Osteoblast (primary cell): ENCODE data around the gene PARD3. TPM values are rescaled to one million over a fixed set of nuclear protein-coding genes. Genes with fewer than 3 reads are reported as not detected.

ENCODE experiments used
- DNase-seq: peaks from one replicate; pipeline ENCODE4 v3.0.0; 2011; ENCODE audit warnings: low spot score, mixed read lengths; ENCODE audit not compliant: insufficient read length; ENCODE audit errors: missing footprints
- H2AFZ ChIP-seq: 2 replicates; pipeline ENCODE4 v1.6.0; 2011; ENCODE audit warnings: mild to moderate bottlenecking, low read length
- H3K27ac ChIP-seq: 2 replicates; pipeline ENCODE4 v1.5.1; 2011; ENCODE audit warnings: mild to moderate bottlenecking, low read depth, low read length, moderate library complexity
- H3K27me3 ChIP-seq: 2 replicates; pipeline ENCODE4 v1.6.0; 2012; ENCODE audit warnings: mild to moderate bottlenecking, control low read depth, inconsistent platforms, low read length, moderate library complexity; ENCODE audit not compliant: insufficient read depth
- H3K36me3 ChIP-seq: 2 replicates; pipeline ENCODE4 v1.5.1; 2011; ENCODE audit warnings: mild to moderate bottlenecking, low read length, control low read depth, moderate library complexity; ENCODE audit not compliant: insufficient read depth
- H3K4me1 ChIP-seq: 2 replicates; pipeline ENCODE4 v1.5.1; 2011; ENCODE audit warnings: mild to moderate bottlenecking, low read length, control low read depth, moderate library complexity; ENCODE audit not compliant: insufficient read depth
- H3K4me2 ChIP-seq: 2 replicates; pipeline ENCODE4 v1.6.0; 2011; ENCODE audit warnings: mild to moderate bottlenecking, low read length; ENCODE audit not compliant: insufficient read depth
- H3K4me3 ChIP-seq: fragments of 200-600 bp; sonication (generic); 3 replicates; pipeline ENCODE4 v1.5.1; 2012; ENCODE audit warnings: mild to moderate bottlenecking, low read length, inconsistent platforms; ENCODE audit not compliant: insufficient read depth
- H3K79me2 ChIP-seq: 2 replicates; pipeline ENCODE4 v1.6.0; 2012; ENCODE audit warnings: mild to moderate bottlenecking, low read length, control low read depth, inconsistent platforms; ENCODE audit not compliant: insufficient read depth
- H3K9me3 ChIP-seq: 2 replicates; pipeline ENCODE4 v1.5.1; 2011; ENCODE audit warnings: low read depth, low read length, control low read depth
- H4K20me1 ChIP-seq: 2 replicates; pipeline ENCODE4 v1.6.0; 2012; ENCODE audit warnings: mild to moderate bottlenecking, low read length, control low read depth; ENCODE audit not compliant: insufficient read depth
- total RNA-seq: library from RNA; depleted of rRNA; stranded (reverse); fragments of >200 nt; gene quantifications from 2 replicates; pipeline ENCODE4 v1.2.3, GENCODE V29; 2012
- TF ChIP-seq, protein P1 (sequence below): IDR thresholded peaks from 2 replicates; pipeline ENCODE4 v1.5.1; 2011; ENCODE audit warnings: mild to moderate bottlenecking, low read depth, low read length, moderate library complexity; ENCODE audit errors: extremely low read depth

Gene PARD3
- total RNA-seq, 1 donor = 71.7 TPM

DNA sequence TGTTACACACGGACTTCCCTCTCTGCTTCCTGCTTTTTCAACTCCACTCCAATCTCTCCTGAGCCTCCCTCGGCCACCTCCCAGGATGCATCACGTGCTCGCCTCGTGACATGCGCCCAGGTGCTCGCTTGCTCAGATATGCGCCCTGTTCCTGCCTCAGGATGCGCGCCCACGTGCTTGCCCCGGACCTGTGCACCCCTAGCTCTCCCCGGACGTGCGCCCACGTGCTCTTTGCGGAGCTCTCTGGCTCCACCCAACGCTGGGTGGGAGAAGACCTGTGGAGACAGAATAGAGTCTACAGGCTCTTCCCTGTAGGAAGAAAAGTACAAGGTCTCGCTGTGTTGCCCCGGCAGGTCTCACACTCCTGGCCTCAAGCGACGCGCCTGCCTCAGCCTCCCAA lies 23.1 kb downstream of the PARD3 start:
- no peak overlapping the region for H3K4me3 ChIP-seq
- H3K9me3 ChIP-seq = no peaks in the 10 kb centered on the region
- no peaks in the 10 kb centered on the region for H3K27me3 ChIP-seq
- peaks cover 5% of the 10 kb centered on the region for H3K4me1 ChIP-seq
- H3K79me2 ChIP-seq = peaks cover 54% of the 10 kb centered on the region
- no peak overlapping the region for H3K27ac ChIP-seq
- DNase-seq = no peak
- TF ChIP-seq, protein P1, sequence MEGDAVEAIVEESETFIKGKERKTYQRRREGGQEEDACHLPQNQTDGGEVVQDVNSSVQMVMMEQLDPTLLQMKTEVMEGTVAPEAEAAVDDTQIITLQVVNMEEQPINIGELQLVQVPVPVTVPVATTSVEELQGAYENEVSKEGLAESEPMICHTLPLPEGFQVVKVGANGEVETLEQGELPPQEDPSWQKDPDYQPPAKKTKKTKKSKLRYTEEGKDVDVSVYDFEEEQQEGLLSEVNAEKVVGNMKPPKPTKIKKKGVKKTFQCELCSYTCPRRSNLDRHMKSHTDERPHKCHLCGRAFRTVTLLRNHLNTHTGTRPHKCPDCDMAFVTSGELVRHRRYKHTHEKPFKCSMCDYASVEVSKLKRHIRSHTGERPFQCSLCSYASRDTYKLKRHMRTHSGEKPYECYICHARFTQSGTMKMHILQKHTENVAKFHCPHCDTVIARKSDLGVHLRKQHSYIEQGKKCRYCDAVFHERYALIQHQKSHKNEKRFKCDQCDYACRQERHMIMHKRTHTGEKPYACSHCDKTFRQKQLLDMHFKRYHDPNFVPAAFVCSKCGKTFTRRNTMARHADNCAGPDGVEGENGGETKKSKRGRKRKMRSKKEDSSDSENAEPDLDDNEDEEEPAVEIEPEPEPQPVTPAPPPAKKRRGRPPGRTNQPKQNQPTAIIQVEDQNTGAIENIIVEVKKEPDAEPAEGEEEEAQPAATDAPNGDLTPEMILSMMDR = no peak
- H2AFZ ChIP-seq = no peak overlapping the region
- H3K36me3 ChIP-seq = no peaks in the 10 kb centered on the region
- H4K20me1 ChIP-seq = peaks cover 37% of the 10 kb centered on the region
- no peak overlapping the region for H3K4me2 ChIP-seq

DNA sequence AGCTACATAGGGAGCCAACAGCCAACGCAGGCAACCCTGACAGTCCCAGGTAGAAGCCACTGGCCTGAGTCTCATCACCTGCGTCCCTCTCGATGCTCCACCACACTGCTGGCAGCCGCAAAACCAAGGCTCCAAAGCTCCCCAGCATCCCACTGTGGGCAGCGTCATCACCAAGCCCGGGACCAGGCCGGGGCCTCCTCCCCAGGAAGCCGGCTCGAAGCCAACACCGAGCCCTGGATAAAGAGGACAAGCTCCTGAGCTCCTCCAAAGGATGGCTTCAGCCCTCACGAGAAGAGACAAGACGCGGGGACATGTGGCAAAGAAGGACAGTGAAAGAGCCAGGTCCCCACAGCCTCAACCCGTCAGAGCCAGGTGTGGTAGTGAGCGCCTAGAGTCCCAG lies 23.9 kb downstream of the PARD3 start:
- Histone ChIP-seq H3K4me3 (no peak overlapping the region), H3K9me3 (no peaks in the 10 kb centered on the region), H3K4me1 (peaks cover 5% of the 10 kb centered on the region), H3K27me3 (no peaks in the 10 kb centered on the region), H3K27ac (no peak overlapping the region), H4K20me1 (peaks cover 42% of the 10 kb centered on the region), H3K4me2 (no peak overlapping the region), H3K36me3 (no peaks in the 10 kb centered on the region), H3K79me2 (peaks cover 54% of the 10 kb centered on the region), H2AFZ (no peak overlapping the region)
- no peak for DNase-seq
- TF ChIP-seq, protein P1 = no peak

DNA sequence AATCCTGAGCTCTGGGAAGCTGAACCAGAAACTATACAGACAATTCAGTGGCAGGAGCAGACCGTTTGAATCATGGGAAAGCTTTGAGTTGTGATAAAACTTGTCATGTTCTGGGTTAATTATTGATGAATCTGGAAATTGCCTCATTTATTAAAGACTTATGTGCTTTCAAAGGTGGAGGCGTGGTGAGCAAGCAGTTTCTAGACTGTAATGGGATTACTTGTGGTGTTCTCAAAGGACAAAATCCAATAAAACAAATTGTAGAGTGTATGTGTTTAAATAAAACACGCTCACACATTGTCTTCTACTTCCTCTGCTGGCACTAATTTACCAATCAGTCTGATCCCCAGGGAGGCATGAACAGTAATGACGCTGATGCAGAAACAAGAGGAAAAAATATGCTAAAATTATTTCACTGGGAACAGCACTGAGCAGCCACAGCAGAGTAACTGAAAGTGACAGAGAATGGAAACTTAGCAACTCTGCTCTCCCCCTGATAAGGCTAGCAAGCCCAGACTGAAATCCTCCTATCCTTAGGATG lies 25.1 kb downstream of the PARD3 start:
- Histone ChIP-seq H2AFZ (no peak overlapping the region), H3K4me1 (peaks cover 5% of the 10 kb centered on the region), H3K4me3 (no peak overlapping the region), H4K20me1 (peaks cover 50% of the 10 kb centered on the region), H3K27ac (no peak overlapping the region), H3K36me3 (no peaks in the 10 kb centered on the region), H3K79me2 (peaks cover 56% of the 10 kb centered on the region), H3K27me3 (no peaks in the 10 kb centered on the region), H3K9me3 (no peaks in the 10 kb centered on the region), H3K4me2 (no peak overlapping the region)
- TF ChIP-seq, protein P1 = no peak
- no peak for DNase-seq

DNA sequence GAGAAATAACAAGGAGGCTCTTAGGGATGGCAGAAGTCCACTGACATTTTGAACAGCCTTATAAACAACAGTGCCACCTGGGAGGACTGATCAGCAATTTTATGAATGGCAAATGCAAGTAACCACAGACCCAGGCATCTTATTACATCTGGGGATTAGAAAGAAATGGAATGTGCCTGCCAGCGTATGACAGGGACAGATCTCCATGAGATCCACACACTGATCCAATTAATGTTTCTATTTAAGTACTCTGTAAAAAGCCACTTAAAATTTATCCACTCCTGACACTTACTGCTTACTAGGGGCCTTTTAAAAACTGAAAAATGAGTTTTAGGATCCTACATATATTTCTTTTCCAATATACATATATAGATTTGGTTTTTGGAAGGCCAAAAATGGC lies 28.6 kb downstream of the PARD3 start:
- Histone ChIP-seq H3K79me2 (peaks cover 43% of the 10 kb centered on the region), H3K4me2 (no peak overlapping the region), H3K27me3 (no peaks in the 10 kb centered on the region), H3K4me3 (no peak overlapping the region), H3K36me3 (no peaks in the 10 kb centered on the region), H3K27ac (no peak overlapping the region), H4K20me1 (peaks cover 40% of the 10 kb centered on the region), H3K9me3 (no peaks in the 10 kb centered on the region), H2AFZ (no peak overlapping the region), H3K4me1 (peaks cover 11% of the 10 kb centered on the region)
- DNase-seq = no peak
- TF ChIP-seq, protein P1 = no peak
